GM21723 (cell line): Measurements from ENCODE around the gene TRIM6.
"Not testable (repeated sequence)": the region's sequence is repeated elsewhere in the genome, so short reads cannot be mapped to it uniquely, and the experiment has no call there.

Source experiments
- ATAC-seq: cut with Tn5 transposase; IDR thresholded peaks from one replicate; pipeline ENCODE4 v1.9.1; 2021; ENCODE audit warnings: mild to moderate bottlenecking, moderate library complexity; ENCODE audit not compliant: unreplicated experiment

The TRIM6 gene

DNA sequence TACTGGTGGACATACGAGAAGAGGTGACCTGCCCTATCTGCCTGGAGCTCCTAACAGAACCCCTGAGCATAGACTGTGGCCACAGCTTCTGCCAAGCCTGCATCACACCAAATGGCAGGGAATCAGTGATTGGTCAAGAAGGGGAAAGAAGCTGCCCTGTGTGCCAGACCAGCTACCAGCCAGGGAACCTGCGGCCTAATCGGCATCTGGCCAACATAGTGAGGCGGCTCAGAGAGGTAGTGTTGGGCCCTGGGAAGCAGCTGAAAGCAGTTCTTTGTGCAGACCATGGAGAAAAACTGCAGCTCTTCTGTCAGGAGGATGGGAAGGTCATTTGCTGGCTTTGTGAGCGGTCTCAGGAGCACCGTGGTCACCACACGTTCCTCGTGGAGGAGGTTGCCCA, 6.9 kb downstream of the TRIM6 start:
- ATAC-seq: no peak

DNA sequence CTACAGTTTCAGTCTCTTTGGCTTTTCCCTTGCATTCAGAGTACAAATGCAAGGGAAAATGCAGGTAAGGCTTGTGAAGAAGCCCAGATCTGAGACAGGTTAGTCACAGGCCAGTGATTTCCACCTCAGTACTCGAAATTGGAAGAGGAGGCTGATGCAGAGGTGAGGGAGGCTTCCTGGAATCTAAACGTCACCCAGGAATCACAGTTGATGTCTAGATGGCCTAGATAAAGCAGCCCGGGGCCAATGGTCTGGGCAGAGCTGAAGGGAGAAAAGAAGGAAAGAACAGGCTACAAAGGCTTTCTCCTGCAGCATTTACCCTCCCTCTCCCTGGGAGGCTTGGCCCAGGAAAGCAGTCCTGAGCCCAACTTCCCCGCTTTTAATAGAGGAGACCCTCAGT, 8.5 kb downstream of the TRIM6 start:
- ATAC-seq: no peak

DNA sequence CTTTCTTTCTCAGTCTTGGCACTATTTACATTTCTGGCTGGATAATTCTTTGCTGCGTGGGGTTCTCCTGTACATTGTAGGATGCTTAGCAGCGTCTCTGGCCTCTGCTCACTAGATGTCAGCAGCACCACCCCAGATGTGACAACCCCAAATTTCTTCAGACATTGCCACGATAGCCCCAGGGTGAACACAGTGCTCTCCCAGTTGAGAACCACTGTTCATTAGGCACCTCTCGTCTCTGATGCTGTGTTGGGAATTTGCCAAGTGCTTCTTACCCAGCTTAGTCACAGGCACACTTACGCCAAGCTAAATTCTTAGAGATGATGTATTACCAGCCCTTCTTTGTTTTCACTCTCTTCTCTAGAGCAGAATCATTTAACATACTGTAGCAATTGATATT, 9.4 kb downstream of the TRIM6 start:
- ATAC-seq: no peak

GRCh38 chr11:5608808-5609207, 12.4 kb downstream of the TRIM6 start:
- no peak for ATAC-seq

DNA sequence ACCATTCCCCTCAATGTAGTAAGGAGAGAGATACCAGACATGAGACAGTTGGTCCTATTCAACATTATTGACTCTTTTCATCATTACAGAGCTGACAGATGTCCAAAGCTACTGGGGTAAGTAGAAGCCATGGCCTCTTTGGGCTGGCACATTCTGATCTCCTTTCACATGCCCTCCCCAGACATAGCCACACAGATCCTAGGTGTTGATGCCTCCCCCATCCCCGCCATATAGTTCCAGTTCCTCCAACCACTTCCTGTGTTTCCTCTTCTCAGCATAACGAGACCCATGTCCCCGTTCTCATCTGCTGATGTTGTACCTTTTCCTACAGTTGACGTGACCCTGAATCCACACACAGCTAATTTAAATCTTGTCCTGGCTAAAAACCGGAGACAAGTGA, 14.0 kb downstream of the TRIM6 start:
- no peak for ATAC-seq

- no peak for ATAC-seq
Observed at GRCh38 chr11:5611627-5612026, 15.2 kb downstream of the TRIM6 start.

GRCh38 chr11:5618807-5619206, 22.4 kb downstream of the TRIM6 start:
- ATAC-seq: no peak

GRCh38 chr11:5620651-5621521, 24.4 kb downstream of the TRIM6 start:
- ATAC-seq: no peak

GRCh38 chr11:5621580-5621979, 25.1 kb downstream of the TRIM6 start:
- no peak for ATAC-seq

DNA sequence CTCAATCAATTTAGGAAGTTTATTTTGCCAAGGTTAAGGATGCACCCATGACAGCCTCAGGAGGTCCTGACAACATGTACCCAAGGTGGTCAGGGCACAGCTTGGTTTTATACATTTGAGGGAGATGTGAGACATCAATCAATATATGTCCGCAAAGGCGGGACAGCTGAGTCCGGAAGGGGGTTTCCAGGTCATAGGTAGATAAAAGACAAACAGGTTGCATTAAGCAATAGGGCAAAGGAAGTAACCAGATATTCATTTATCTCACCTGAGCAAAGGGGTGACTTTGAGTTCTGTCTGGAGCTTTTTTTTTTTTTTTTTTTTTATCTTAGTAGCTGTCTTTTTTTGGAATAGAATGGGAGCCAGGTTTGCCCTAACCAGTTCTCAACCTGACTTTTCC, 26.4 kb downstream of the TRIM6 start:
- no peak for ATAC-seq

GRCh38 chr11:5624489-5625279, 28.2 kb downstream of the TRIM6 start, which contains the start of gene TRIM34:
Gene TRIM34 (plus strand): TSS chr11:5625001. CDS start chr11:5632332, 7,331 bp downstream.
- ATAC-seq: peak; percentile 98

DNA sequence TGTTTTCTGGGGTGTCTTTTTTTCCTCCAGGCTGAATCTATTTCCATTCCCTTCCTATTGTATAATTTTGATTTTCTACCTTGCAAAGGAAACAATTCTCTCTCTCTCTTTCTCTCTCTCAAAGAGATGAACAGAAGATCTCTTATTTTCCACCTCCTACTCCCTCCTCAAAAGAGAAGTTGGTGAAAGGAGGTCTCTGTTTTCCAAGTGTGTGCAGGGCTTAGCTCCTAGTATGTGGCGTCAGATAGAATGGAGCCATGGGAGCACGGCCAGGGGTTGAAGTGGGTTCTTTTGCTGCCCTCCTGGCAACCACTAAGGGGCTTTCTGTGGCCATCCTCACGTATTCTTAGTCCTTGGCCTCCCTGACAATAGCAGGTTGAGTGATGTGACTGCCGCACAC, 28.8 kb downstream of the TRIM6 start:
- ATAC-seq: peak; percentile 5

GRCh38 chr11:5626196-5626595, 29.8 kb downstream of the TRIM6 start:
- no peak for ATAC-seq

DNA sequence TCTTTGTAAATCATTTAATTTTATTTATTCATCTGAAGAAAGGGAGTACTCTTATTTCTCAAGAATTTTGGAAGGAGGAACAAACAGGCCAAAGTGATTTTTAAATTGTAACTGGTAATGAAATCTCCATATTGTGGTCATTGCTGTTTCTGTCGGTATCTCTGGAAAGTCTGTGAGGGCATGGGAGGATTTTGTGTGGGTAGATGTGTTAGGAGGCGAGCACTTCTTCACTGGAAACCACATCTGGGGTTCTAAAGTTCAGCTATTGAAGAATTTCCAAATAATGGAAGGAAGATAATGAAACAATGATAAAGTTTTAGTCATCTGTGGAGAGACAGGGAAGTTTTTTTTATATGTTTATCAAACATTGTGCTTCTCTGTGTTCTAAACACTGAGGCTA, 35.0 kb downstream of the TRIM6 start:
- ATAC-seq: peak; percentile 21

DNA sequence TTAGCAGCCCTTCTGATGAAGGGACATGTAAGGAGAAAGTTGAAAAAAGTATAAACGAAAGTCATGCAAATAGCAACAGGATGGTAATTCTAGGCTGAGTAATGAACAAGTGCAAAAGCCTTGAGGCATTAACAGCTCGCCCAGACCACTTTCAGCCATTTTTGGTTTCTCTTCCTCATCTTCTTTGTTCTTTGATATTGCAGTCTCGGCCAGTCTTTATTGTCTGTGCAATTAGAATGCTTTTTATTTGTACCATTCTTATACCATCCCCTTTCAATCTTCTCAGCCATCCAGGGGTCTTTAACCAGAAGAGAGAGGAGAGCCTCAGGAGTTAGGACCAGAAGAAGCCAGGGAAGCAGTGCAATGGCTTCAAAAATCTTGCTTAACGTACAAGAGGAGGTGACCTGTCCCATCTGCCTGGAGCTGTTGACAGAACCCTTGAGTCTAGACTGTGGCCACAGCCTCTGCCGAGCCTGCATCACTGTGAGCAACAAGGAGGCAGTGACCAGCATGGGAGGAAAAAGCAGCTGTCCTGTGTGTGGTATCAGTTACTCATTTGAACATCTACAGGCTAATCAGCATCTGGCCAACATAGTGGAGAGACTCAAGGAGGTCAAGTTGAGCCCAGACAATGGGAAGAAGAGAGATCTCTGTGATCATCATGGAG, 35.7 kb downstream of the TRIM6 start:
- ATAC-seq: peak; percentile 95

DNA sequence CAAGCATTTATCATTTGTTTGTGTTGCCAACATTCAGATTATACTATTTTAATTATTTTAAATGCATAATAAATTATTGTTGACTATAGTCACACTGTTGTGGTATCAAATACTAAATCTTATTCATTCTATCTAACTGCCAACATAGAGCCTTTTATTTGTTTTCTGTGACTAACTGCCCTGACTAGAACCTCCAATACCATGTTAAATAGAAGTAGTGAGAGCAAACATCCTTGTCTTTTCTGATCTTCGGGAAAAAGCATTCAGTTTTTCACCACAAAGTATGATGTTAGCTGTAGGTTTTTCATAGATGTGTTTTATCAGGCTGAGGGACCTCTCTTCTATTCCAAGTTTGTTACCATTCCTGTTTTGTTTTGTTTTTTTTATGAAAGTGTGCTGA, 43.5 kb downstream of the TRIM6 start:
- no peak for ATAC-seq

GRCh38 chr11:5643585-5643984, 47.1 kb downstream of the TRIM6 start:
- no peak for ATAC-seq

GRCh38 chr11:5646139-5646538, 49.7 kb downstream of the TRIM6 start:
- no peak for ATAC-seq

GRCh38 chr11:5655474-5655873, 59.0 kb downstream of the TRIM6 start:
- no peak for ATAC-seq

DNA sequence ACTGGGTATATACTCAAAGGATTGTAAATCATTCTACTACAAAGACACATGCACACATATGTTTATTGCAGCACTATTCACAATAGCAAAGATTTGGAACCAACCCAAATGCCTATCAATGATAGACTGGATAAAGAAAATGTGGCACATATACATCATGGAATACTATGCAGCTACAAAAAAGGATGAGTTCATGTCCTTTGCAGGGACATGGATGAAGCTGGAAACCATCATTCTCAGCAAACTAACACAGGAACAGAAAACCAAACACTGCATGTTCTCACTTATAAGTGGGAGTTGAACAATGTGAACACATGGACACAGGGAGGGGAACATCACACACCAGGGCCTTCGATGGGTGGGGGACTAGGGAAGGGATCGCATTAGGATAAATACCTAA, 60.5 kb downstream of the TRIM6 start:
- ATAC-seq: not testable (repeated sequence)

- ATAC-seq: no peak
Observed at GRCh38 chr11:5658318-5658717, 61.9 kb downstream of the TRIM6 start.
